ENCODE data around the gene TMEM185B. TPM values are rescaled to one million over a fixed set of nuclear protein-coding genes. Genes with fewer than 3 reads are reported as not detected.
A peak's percentile ranks its signal among the peaks of the same experiment; 100 is the strongest.

Gene TMEM185B
- total RNA-seq, 4 donors from 2014 or later, result 12.1 to 23.2 (median 17.8) TPM

DNA sequence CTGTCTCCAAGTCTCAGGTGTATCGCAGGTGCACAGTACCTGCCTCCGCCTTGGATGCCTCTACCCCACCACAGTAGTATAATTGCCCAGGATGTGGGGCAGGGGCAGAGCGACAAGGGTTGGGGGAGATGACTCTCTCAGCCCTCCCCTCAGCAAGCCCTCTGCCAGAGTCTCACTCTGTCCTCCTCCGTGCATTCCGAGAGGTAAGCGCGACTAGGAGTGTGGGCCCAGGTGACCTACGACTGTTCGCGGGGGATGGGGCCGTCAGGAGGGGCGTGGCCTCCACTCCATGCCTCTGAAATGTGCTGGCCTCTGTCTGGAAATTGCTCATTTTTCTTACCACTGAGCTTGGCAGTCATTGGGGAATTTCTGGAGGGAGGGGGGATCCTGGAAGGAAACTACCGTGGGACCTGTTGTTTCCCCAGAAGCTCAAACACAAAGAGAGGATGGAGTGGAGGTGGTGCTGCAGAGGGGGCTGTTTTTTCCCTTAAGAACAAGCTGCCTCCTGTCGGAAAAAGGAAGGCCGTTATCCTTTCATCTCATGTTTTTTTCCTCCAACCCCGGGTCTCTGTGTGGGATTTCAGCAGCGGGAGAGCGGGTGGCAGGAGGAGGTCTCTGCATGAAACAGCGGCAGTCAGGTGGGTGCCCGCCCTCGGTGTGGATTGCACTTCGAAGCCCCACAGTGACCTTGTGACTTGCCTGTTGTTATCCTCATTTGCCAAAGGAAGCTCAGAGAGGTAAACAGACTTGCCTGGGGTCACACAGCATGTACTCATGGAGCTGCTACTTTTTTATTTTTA is 16.5 kb upstream of the TMEM185B start:
- in situ Hi-C loops (cut with MboI; ENCODE audit: low pct_ligation_motif_present in 1 of 4, low pct_unique_long_range_greater_than_20kb in 1 of 4, low sequenced_read_pairs in 3 of 4), result no loop called here
- 65% methylated on average over 22 of the region's 22 CpGs; no CpG with 5 or more reads in 1 of the 2 donors for WGBS, 2 donors (ENCODE audit: low coverage in 1 of 2)
- DNase-seq, result peak; percentile 36

DNA sequence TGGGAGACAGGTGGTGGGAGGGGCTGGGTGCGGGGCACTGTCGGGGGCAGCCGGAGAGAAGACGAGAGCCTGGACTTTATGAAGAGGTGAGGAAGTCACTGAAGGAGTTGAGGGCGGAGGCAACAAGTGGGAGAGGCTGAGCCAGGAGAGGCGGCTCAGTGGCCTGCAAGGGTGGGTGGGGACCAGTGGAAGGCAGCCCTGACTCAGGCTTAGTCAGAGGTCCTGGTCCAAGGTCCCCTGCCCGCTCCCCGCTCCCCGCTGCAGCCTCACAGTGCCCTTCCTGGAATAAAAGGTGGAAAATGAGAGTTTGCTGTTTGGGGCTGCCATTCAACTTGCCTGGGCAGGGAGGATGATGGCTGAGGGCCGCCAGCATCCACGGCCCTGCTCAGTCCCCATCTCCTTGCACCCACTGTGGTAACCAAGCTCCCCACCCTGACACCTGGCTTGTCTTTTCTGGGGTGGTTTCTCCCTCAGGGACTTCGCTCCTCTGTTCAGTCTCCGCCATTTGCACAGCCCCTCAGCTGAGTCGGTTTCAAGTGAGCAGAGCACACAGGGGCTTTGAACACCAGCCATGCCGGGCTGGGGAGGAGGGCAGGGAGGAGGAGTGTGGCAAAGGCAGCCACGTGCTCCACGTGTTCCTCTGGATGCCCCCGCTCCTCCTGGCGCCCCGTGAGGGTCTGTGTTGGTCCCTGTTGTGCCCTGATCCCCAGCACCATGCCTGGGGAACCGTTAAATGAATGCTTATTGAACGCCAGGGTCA is 15.7 kb upstream of the TMEM185B start:
- Histone ChIP-seq H3K36me3 (no peaks in the 10 kb centered on the region), H3K4me3 (no peak overlapping the region), H3K9me3 (no peaks in the 10 kb centered on the region), H3K4me1 (peaks cover 7 to 26% (median 15%) of the 10 kb centered on the region in 4 donors), H3K27me3 (no peaks in the 10 kb centered on the region), H3K27ac (peak overlapping the region; percentile 69 to 81 (median 79))
- TF ChIP-seq POLR2AphosphoS5 (IDR thresholded peaks at IDR 0.05) (peak in 2 of 3 donors; percentile 80 to 83), POLR2A (IDR thresholded peaks at IDR 0.05) (peak; percentile 74), EP300 (IDR thresholded peaks at IDR 0.05; ENCODE audit: low read depth) (no peak)
- TF ChIP-seq, protein P1, sequence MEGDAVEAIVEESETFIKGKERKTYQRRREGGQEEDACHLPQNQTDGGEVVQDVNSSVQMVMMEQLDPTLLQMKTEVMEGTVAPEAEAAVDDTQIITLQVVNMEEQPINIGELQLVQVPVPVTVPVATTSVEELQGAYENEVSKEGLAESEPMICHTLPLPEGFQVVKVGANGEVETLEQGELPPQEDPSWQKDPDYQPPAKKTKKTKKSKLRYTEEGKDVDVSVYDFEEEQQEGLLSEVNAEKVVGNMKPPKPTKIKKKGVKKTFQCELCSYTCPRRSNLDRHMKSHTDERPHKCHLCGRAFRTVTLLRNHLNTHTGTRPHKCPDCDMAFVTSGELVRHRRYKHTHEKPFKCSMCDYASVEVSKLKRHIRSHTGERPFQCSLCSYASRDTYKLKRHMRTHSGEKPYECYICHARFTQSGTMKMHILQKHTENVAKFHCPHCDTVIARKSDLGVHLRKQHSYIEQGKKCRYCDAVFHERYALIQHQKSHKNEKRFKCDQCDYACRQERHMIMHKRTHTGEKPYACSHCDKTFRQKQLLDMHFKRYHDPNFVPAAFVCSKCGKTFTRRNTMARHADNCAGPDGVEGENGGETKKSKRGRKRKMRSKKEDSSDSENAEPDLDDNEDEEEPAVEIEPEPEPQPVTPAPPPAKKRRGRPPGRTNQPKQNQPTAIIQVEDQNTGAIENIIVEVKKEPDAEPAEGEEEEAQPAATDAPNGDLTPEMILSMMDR (IDR thresholded peaks at IDR 0.05), result no peak
- DNase-seq, result peak; percentile 89
- intact Hi-C loops (cut with DNase I; ENCODE audit: low total_unique reads) (no loop called here), in situ Hi-C loops (cut with MboI; ENCODE audit: low pct_ligation_motif_present in 1 of 4, low pct_unique_long_range_greater_than_20kb in 1 of 4, low sequenced_read_pairs in 3 of 4) (no loop called here)
- 45 to 62% methylated on average over 5 to 22 of the region's 22 CpGs for WGBS, 2 donors (ENCODE audit: low coverage in 1 of 2)

More for the DNA sequence above, 16.5 kb upstream of the TMEM185B start:
- H3K4me3 ChIP-seq, result no peak overlapping the region
- peak overlapping the region; percentile 69 to 81 (median 79) for H3K27ac ChIP-seq
- H3K4me1 ChIP-seq, result peaks cover 7 to 26% (median 17%) of the 10 kb centered on the region in 4 donors
- H3K27me3 ChIP-seq, result no peaks in the 10 kb centered on the region
- no peak for TF ChIP-seq POLR2A (IDR thresholded peaks at IDR 0.05)
- TF ChIP-seq, protein P1 (IDR thresholded peaks at IDR 0.05), result no peak
- no peak for TF ChIP-seq POLR2AphosphoS5 (IDR thresholded peaks at IDR 0.05)
- no peak for TF ChIP-seq EP300 (IDR thresholded peaks at IDR 0.05; ENCODE audit: low read depth)
- intact Hi-C loops (cut with DNase I; ENCODE audit: low total_unique reads), result no loop called here
- no peaks in the 10 kb centered on the region for H3K9me3 ChIP-seq
- no peaks in the 10 kb centered on the region for H3K36me3 ChIP-seq

DNA sequence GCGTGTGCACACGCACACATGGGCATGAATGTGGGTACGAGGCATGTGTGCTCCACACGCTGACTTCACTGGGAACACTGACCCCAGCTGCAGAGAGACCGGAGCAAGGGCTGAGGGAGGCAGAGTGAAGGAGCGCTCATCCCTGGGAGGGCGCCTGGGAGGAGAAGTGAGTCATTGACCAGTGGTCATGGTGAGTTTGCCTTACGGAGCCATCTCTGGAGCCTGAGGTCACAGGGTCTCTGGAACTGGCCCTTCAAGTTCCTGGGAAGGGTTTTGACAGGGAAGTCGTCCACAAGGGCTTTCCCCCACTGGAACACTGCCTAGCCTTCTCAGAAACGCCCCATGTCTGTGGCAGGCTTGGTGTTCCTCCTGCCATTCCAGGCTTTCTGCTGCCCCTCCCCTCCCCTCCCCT is 14.3 kb upstream of the TMEM185B start:
- Histone ChIP-seq H3K27ac (peak overlapping the region in 3 of 4 donors; percentile 74 to 81 (median 78)), H3K9me3 (no peaks in the 10 kb centered on the region), H3K27me3 (no peaks in the 10 kb centered on the region), H3K36me3 (no peaks in the 10 kb centered on the region), H3K4me1 (peaks cover 7 to 33% (median 21%) of the 10 kb centered on the region in 4 donors), H3K4me3 (no peak overlapping the region)
- 85% methylated on average over 10 of the region's 10 CpGs; no CpG with 5 or more reads in 1 of the 2 donors for WGBS, 2 donors (ENCODE audit: low coverage in 1 of 2)
- intact Hi-C loops (cut with DNase I; ENCODE audit: low total_unique reads) (no loop called here), in situ Hi-C loops (cut with MboI; ENCODE audit: low pct_ligation_motif_present in 1 of 4, low pct_unique_long_range_greater_than_20kb in 1 of 4, low sequenced_read_pairs in 3 of 4) (no loop called here)
- TF ChIP-seq POLR2A (IDR thresholded peaks at IDR 0.05), result no peak
- TF ChIP-seq, protein P1 (IDR thresholded peaks at IDR 0.05), result no peak
- no peak for TF ChIP-seq EP300 (IDR thresholded peaks at IDR 0.05; ENCODE audit: low read depth)
- no peak for TF ChIP-seq POLR2AphosphoS5 (IDR thresholded peaks at IDR 0.05)
- DNase-seq, result peak; percentile 35

DNA sequence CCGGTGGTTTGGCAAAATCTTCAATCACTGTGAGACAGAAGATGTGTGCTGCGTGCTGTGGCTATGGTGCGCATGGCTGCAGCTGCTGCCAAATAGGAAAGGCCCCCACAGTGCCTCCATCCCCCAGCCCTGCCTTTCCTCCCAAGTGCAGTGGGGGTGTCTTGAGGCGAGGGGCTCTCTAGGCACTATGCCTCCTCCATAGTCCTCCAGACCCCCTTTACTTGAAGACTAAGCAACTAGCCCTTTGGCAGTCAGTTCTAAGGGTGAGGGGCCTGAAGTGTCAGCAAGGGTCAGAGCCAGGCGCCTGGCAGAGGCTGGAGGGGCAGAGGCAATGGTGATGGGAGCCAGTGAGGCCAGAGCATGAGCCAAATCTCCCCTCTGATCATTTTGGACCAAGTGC is 13.6 kb upstream of the TMEM185B start:
- H3K27ac ChIP-seq, result no peak overlapping the region
- H3K4me3 ChIP-seq, result no peak overlapping the region
- no peaks in the 10 kb centered on the region for H3K27me3 ChIP-seq
- no peaks in the 10 kb centered on the region for H3K9me3 ChIP-seq
- WGBS, 2 donors (ENCODE audit: low coverage in 1 of 2), result 78% methylated on average over 5 of the region's 5 CpGs; no CpG with 5 or more reads in 1 of the 2 donors
- no peaks in the 10 kb centered on the region for H3K36me3 ChIP-seq
- peaks cover 7 to 37% (median 24%) of the 10 kb centered on the region in 4 donors for H3K4me1 ChIP-seq
- in situ Hi-C loops (cut with MboI; ENCODE audit: low pct_ligation_motif_present in 1 of 4, low pct_unique_long_range_greater_than_20kb in 1 of 4, low sequenced_read_pairs in 3 of 4), result no loop called here
- TF ChIP-seq POLR2A (IDR thresholded peaks at IDR 0.05), result no peak
- intact Hi-C loops (cut with DNase I; ENCODE audit: low total_unique reads), result no loop called here
- DNase-seq, result no peak
